HEK293 (cell line): ENCODE results near the gene DTHD1.

Experiments used
- SALL2 ChIP-seq: fragments of 450-650 bp; formaldehyde crosslinking; IDR thresholded peaks from 2 replicates; pipeline ENCODE4 v1.5.0; 2017; ENCODE audit warnings: missing biosample characterization, mild to moderate bottlenecking, missing genetic modification characterization, borderline replicate concordance
- SP2 ChIP-seq: fragments of 450-650 bp; formaldehyde crosslinking; IDR thresholded peaks from 2 replicates; pipeline ENCODE4 v1.5.1; 2016; ENCODE audit warnings: missing biosample characterization, missing genetic modification characterization
- ZNF549 ChIP-seq: fragments of 450-650 bp; IDR thresholded peaks from 2 replicates; pipeline ENCODE4 v1.5.1; 2018; ENCODE audit warnings: missing biosample characterization, missing genetic modification characterization, mild to moderate bottlenecking, inconsistent platforms, moderate library complexity
- ZNF76 ChIP-seq: fragments of 450-650 bp; formaldehyde crosslinking; IDR thresholded peaks from 2 replicates; pipeline ENCODE4; 2016; ENCODE audit warnings: low read depth, missing biosample characterization, missing genetic modification characterization, borderline replicate concordance
- TF ChIP-seq, protein P1 (sequence below): fragments of 450-650 bp; formaldehyde crosslinking; IDR thresholded peaks from 2 replicates; pipeline ENCODE4 v1.5.1; 2016; ENCODE audit warnings: missing biosample characterization, missing genetic modification characterization

DNA sequence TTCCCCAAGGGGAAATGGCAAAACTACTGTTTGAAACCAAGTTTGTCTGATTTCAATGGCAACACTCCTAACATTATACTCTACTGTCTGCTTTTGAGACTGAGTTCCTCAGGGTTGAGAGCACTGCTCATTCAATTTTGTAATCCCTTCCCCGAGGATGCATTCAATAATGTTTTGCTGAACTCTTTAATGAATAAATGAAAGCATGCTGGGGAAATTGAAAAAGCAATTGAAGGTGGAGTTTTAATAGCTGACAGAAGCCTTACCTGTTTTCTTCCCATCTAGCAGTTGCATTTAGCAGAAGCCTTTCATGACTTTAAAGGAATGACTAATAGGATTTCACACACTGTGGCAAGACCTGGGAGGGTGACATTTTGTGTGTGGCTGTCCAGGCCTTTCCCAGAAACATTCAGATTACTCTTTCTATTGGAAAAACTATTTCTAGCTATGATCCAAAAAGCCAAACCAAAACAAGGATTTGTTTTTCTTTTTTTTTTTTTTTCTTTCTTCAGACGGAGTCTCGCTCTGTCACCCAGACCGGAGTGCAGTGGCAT, 45.1 kb downstream of the DTHD1 start:
- TF ChIP-seq ZNF76 (tag by site-specific recombination) (no peak), SP2 (tag by site-specific recombination) (no peak), ZNF549 (no peak), SALL2 (tag by site-specific recombination) (no peak)
- TF ChIP-seq, protein P1, sequence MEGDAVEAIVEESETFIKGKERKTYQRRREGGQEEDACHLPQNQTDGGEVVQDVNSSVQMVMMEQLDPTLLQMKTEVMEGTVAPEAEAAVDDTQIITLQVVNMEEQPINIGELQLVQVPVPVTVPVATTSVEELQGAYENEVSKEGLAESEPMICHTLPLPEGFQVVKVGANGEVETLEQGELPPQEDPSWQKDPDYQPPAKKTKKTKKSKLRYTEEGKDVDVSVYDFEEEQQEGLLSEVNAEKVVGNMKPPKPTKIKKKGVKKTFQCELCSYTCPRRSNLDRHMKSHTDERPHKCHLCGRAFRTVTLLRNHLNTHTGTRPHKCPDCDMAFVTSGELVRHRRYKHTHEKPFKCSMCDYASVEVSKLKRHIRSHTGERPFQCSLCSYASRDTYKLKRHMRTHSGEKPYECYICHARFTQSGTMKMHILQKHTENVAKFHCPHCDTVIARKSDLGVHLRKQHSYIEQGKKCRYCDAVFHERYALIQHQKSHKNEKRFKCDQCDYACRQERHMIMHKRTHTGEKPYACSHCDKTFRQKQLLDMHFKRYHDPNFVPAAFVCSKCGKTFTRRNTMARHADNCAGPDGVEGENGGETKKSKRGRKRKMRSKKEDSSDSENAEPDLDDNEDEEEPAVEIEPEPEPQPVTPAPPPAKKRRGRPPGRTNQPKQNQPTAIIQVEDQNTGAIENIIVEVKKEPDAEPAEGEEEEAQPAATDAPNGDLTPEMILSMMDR (tag by site-specific recombination): no peak
